Activated T-cell treated with anti-CD3 and anti-CD28 coated beads, Interleukin-2, amount 50 U/mL, for 48 hours (primary cell): Measurements from ENCODE around the gene MYO19.
"Not testable (repeated sequence)": the region's sequence is repeated elsewhere in the genome, so short reads cannot be mapped to it uniquely, and the experiment has no call there.

ENCODE experiments used
- DNase-seq, 2 experiments: peaks; one replicate each; pipeline ENCODE4 v3.0.0-alpha.2; 2020

Gene MYO19

GRCh38 chr17:36496018-36496789 is 38.5 kb downstream of the MYO19 start:
- DNase-seq, result no peak

- no peak for DNase-seq
Observed at GRCh38 chr17:36495076-36495578, 39.5 kb downstream of the MYO19 start.

GRCh38 chr17:36494674-36495073 is 40.0 kb downstream of the MYO19 start:
- no peak for DNase-seq

- DNase-seq, result no peak
Observed at GRCh38 chr17:36493956-36494355, 40.7 kb downstream of the MYO19 start.

GRCh38 chr17:36486204-36487194 is 48.2 kb downstream of the MYO19 start, which contains the start of gene ZNHIT3:
TSS of gene ZNHIT3 (plus strand) at chr17:36486681. CDS start at chr17:36486700, 19 bp downstream.
- DNase-seq, result peak; percentile 89 to 92

- no peak for DNase-seq
Observed at GRCh38 chr17:36485805-36486203, 48.9 kb downstream of the MYO19 start.

- no peak for DNase-seq
Observed at GRCh38 chr17:36485027-36485426, 49.6 kb downstream of the MYO19 start.

- not testable (repeated sequence) for DNase-seq
Observed at GRCh38 chr17:36484021-36484420, 50.6 kb downstream of the MYO19 start.

- peak; percentile 91 to 92 for DNase-seq
Observed at GRCh38 chr17:36482611-36483504, 51.8 kb downstream of the MYO19 start.

- DNase-seq, result no peak
Observed at GRCh38 chr17:36481829-36482228, 52.8 kb downstream of the MYO19 start.

GRCh38 chr17:36475346-36475970 is 59.2 kb downstream of the MYO19 start:
- DNase-seq, result no peak

GRCh38 chr17:36474571-36474970 is 60.1 kb downstream of the MYO19 start:
- no peak for DNase-seq

- DNase-seq, result no peak
Observed at GRCh38 chr17:36470499-36470898, 64.2 kb downstream of the MYO19 start.

- DNase-seq, result no peak
Observed at GRCh38 chr17:36469733-36470132, 64.9 kb downstream of the MYO19 start.

- no peak for DNase-seq
Observed at GRCh38 chr17:36468903-36469635, 65.6 kb downstream of the MYO19 start.

- no peak for DNase-seq
Observed at GRCh38 chr17:36464765-36465088, 69.9 kb downstream of the MYO19 start.

GRCh38 chr17:36463916-36464764 is 70.5 kb downstream of the MYO19 start:
- DNase-seq, result peak; percentile 72 to 80

GRCh38 chr17:36461330-36462110 is 73.1 kb downstream of the MYO19 start:
- no peak for DNase-seq

- DNase-seq, result no peak
Observed at GRCh38 chr17:36460265-36460937, 74.3 kb downstream of the MYO19 start.
